ENCODE measurements around the gene MDN1.
"Not testable (repeated sequence)": the region's sequence is repeated elsewhere in the genome, so short reads cannot be mapped to it uniquely, and the experiment has no call there.

MDN1 gene

GRCh38 chr6:89819336-89820130, at the start of gene MDN1:
Gene MDN1, minus strand, starts transcription at chr6:89819794. Its CDS starts 187 bp downstream, at chr6:89819607.
- peak; percentile 98 to 99 (median 98) for DNase-seq

DNA sequence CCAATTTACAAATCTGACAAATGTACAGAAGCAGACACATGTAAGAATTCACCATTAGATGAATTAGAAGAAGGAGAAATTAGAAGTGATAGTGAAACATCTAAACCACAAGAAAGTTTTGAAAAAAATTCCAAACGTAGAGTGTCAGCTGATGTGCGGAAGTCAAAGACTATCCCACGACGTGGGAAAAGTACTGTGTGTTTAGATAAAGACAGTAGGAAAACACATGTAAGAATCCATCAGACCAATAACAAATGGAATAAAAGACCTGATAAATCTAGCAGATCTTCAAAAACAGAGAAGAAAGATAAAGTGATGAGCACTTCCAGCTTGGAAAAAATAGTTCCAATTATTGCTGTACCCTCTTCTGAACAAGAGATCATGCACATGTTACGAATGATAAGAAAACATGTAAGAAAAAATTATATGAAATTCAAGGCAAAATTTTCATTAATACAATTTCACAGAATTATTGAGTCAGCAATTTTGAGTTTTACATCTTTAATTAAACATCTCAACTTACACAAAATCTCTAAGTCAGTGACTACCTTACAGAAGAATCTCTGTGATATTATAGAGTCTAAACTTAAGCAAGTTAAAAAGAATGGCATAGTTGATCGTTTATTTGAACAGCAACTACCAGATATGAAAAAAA, 46.6 kb upstream of the MDN1 start:
- no peak for DNase-seq

- DNase-seq = no peak
These were observed 43.1 kb upstream of the MDN1 start for GRCh38 chr6:89862698-89863097.

GRCh38 chr6:89862273-89862672, 42.7 kb upstream of the MDN1 start:
- DNase-seq = no peak

DNA sequence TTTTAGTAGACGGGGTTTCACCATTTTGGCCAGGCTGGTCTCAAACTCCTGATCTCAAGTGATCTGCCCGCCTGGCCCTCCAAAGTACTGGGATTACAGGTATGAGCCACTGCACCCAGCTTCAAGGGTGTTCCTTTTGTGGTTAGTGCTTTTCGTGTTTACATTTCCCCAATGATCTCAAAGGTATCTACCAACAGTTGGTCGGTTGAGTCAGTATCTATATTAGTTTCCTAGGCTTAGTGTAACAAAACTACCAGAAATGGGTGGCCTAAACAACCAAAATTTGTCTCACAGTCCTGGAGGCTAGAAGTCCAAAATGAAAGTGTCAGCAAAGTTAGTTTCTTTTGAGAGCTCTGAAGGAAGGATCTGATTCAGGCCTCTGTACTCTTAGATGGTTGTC, 40.1 kb upstream of the MDN1 start:
- peak in 1 of 3 donors; percentile 0 for DNase-seq

- peak; percentile 37 to 39 (median 38) for DNase-seq
These were observed 38.4 kb upstream of the MDN1 start for GRCh38 chr6:89858041-89858440.

DNA sequence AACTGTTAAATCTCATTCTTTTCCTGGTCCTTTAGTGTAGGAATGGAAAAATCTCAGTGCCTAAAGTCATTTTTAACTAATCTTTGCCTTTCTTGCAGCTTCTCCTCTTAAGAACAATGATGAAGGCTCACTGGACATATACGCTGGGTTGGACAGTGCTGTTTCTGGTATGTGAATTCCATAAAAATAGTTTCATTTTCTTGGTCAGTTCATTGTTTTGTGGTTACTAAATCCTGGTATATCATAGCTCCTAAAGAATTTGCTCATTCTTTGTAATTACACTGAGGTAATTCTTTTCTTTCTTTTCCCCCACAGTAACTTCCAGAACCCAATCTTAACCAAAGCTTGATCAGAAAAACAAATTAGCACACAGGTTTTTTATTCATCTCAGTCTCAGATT, 33.5 kb upstream of the MDN1 start:
- no peak for DNase-seq

GRCh38 chr6:89847513-89847912, 27.9 kb upstream of the MDN1 start:
- DNase-seq = not testable (repeated sequence)

GRCh38 chr6:89843070-89843469, 23.5 kb upstream of the MDN1 start:
- DNase-seq = no peak

DNA sequence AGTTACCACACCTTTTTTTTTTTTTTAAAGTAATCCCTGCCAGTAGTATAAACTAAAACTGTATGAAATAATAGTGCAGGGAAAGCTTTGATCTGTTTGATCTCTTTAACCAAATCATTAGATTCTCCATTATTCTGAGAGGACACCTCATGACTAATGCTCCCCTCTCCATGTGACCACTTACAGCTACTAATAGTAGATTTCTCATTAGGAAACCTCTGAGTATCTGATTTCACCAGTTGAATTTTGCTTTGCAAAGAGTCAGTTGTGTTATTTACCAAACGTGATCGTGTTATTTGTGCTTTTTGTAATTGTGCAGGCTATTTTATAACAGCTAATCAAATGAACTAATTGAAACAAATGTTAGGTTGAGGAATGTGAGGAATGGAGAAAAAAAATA, 22.6 kb upstream of the MDN1 start:
- DNase-seq = no peak

DNA sequence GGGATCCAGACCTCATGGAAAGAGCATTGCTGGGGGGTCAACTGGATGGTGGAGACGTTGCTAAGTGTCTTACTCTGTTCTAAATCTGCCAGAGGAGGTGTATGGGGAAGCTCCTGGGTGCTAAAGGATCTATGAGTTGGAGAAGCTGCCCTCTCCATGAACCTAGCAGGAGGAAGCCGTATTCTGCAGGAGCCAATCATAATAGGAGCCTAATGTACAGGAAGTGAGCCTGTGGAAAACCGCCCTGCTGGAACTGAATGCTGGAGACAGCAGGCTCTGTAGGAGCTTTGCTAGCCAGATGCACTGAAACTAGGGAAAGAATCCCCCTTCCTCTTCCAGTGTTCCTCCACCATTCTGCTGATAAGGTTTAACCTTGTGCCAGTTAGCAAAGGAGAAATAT, 20.9 kb upstream of the MDN1 start:
- peak in 2 of 3 donors; percentile 25 to 28 for DNase-seq

DNA sequence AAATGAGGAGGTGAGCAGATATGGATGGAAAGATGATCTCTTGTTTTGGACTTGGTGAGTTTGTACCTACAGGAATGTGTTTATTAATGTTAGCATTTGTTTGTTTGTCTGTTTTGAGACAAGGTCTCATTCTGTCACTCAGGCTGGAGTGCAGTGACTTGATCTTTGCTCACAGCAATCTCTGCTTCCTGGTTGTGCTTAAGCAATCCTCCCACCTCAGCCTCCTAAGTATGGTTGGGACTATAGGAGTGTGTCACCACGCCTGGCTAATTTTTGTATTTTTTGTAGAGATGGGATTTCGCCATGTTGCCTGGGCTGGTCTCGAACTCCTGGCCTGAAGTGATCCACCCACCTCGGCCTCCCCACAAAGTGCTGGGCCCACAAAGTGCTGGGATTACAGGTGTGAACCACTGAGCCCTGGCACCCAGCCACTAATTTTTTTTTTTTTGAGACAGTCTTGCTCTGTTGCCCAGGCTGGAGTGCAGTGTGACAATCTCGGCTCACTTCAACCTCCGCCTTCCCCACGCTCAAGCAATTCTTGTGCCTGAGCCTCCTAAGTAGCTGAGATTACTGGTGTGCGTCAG, 17.1 kb upstream of the MDN1 start:
- peak; percentile 33 to 52 (median 38) for DNase-seq

- DNase-seq = no peak
These were observed 15.5 kb upstream of the MDN1 start for GRCh38 chr6:89834884-89835792.

GRCh38 chr6:89830170-89830809, 10.7 kb upstream of the MDN1 start:
- DNase-seq = no peak

- DNase-seq = peak; percentile 97 to 99 (median 99)
These were observed 10.0 kb upstream of the MDN1 start, which contains the start of gene CASP8AP2 for GRCh38 chr6:89829472-89830169. Gene CASP8AP2, plus strand, starts transcription at chr6:89829880.

- DNase-seq = peak; percentile 28 to 31 (median 30)
These were observed 9.4 kb upstream of the MDN1 start for GRCh38 chr6:89828988-89829471.

DNA sequence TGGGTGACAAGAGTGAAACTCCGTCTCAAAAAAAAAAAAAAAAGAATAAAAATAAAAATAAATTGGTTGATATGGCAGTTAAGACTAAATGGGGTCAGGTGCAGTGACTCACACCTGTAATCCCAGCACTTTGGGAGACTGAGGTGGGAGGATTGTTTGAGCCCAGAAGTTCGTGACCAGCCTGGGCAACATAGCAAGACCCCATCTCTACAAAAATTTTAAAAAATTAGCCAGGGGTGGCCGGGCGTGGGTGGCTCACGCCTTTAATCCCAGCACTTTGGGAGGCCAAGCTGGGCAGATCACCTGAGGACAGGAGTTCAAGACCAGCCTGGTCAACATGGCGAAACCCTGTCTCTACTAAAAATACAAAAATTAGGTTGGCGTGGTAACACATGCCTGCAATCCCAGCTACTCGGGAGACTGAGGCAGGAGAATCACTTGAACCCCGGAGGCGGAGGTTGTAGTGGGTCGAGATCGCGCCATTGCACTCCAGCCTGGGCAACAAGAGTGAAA, 8.9 kb upstream of the MDN1 start:
- DNase-seq = not testable (repeated sequence)

- no peak for DNase-seq
These were observed 6.5 kb upstream of the MDN1 start for GRCh38 chr6:89826029-89826528.

GRCh38 chr6:89818977-89819335, 638 bp downstream of the MDN1 start:
- peak; percentile 33 to 40 (median 40) for DNase-seq

- no peak for DNase-seq
These were observed 2.1 kb downstream of the MDN1 start for GRCh38 chr6:89817481-89817880.

- DNase-seq = not testable (repeated sequence)
These were observed 6.2 kb downstream of the MDN1 start for GRCh38 chr6:89813422-89813821.

Data from suppressor macrophage treated with lipopolysaccharide for 1 hour (primary cell).